ENCODE results near the gene HPS1.

The HPS1 gene

DNA sequence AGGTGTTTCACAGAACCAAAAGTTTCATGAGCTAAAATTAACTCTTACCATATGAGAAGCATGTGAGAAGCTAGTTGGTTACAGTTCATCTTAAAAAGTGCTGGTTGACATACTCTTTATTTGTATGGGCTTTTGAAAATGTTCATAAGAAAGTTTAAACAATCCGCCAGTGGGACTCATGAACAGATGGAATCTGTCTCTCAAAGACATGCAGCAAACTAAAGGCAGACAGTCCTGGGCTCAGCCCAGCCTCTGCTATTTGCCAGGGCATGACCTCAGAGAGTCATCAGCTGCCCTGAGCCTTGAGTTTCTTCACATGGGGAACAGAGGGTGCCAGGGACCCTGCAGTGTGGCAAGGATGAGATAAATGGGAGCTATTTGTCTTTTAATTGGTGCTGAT is 35.0 kb downstream of the HPS1 start:
- no peak overlapping the region for H2AK5ac ChIP-seq (ENCODE audit: low read length)
- H3K27ac ChIP-seq (ENCODE audit: low read depth, low read length) = no peak overlapping the region
- WGBS (ENCODE audit: extremely low coverage, insufficient coverage, insufficient read length) = no CpG with 5 or more reads among the region's 1 CpG
- H3K4me1 ChIP-seq (ENCODE audit: control insufficient read depth in 1 of 2, insufficient read depth in 2 of 2, low read length in 2 of 2) = peaks cover 14 to 15% of the 10 kb centered on the region in 2 experiments
- H2BK12ac ChIP-seq (ENCODE audit: low read length) = no peak overlapping the region
- no peak overlapping the region for H3K18ac ChIP-seq (ENCODE audit: low read length)
- no peak overlapping the region for H3K4me2 ChIP-seq (ENCODE audit: low read length)
- no peaks in the 10 kb centered on the region for H3K27me3 ChIP-seq (ENCODE audit: insufficient read depth, low read length)
- peaks cover 11% of the 10 kb centered on the region for H3K79me1 ChIP-seq (ENCODE audit: low read length)
- H3K9ac ChIP-seq (ENCODE audit: low read length) = no peak overlapping the region
- H3K4me3 ChIP-seq (ENCODE audit: low read depth, low read length) = no peak overlapping the region
- H3K4ac ChIP-seq (ENCODE audit: low read depth, low read length) = no peak overlapping the region
- no peak for DNase-seq
- no peak overlapping the region for H3K23ac ChIP-seq (ENCODE audit: low read length)
- no peaks in the 10 kb centered on the region for H3K9me3 ChIP-seq (ENCODE audit: insufficient read depth, low read depth, low read length)
- H3K79me2 ChIP-seq (ENCODE audit: control insufficient read depth, insufficient read depth, low read length, poor library complexity) = peaks cover 2% of the 10 kb centered on the region
- H2BK5ac ChIP-seq (ENCODE audit: low read depth, low read length, poor library complexity) = no peak overlapping the region
- H3K36me3 ChIP-seq (ENCODE audit: control insufficient read depth in 1 of 2, insufficient read depth in 2 of 2, low read length in 2 of 2) = peaks cover 0 to 2% of the 10 kb centered on the region in 2 experiments
- no peak overlapping the region for H4K91ac ChIP-seq (ENCODE audit: low read depth, low read length)
- H4K12ac ChIP-seq (ENCODE audit: low read depth, low read length) = no peak overlapping the region
- no peak overlapping the region for H4K8ac ChIP-seq (ENCODE audit: low read depth, low read length)
- H3K14ac ChIP-seq (ENCODE audit: low read length) = no peak overlapping the region
- no peak overlapping the region for H2AFZ ChIP-seq (ENCODE audit: insufficient read depth, low read length, poor library complexity)
- H2BK120ac ChIP-seq (ENCODE audit: insufficient read depth, low read length, poor library complexity) = no peak overlapping the region

GRCh38 chr10:98411166-98411565 is 35.6 kb downstream of the HPS1 start:
- Histone ChIP-seq H3K79me2 (ENCODE audit: control insufficient read depth, insufficient read depth, low read length, poor library complexity) (peaks cover 2% of the 10 kb centered on the region), H4K12ac (ENCODE audit: low read depth, low read length) (no peak overlapping the region), H3K27ac (ENCODE audit: low read depth, low read length) (no peak overlapping the region), H3K4ac (ENCODE audit: low read depth, low read length) (no peak overlapping the region), H3K9me3 (ENCODE audit: insufficient read depth, low read depth, low read length) (no peaks in the 10 kb centered on the region), H2AFZ (ENCODE audit: insufficient read depth, low read length, poor library complexity) (no peak overlapping the region), H3K79me1 (ENCODE audit: low read length) (peaks cover 11% of the 10 kb centered on the region), H3K4me1 (ENCODE audit: control insufficient read depth in 1 of 2, insufficient read depth in 2 of 2, low read length in 2 of 2) (peaks cover 14 to 15% of the 10 kb centered on the region in 2 experiments), H4K8ac (ENCODE audit: low read depth, low read length) (no peak overlapping the region), H3K9ac (ENCODE audit: low read length) (no peak overlapping the region), H2AK5ac (ENCODE audit: low read length) (no peak overlapping the region), H3K23ac (ENCODE audit: low read length) (no peak overlapping the region), H3K27me3 (ENCODE audit: insufficient read depth, low read length) (no peaks in the 10 kb centered on the region), H3K36me3 (ENCODE audit: control insufficient read depth in 1 of 2, insufficient read depth in 2 of 2, low read length in 2 of 2) (no peaks in the 10 kb centered on the region), H3K18ac (ENCODE audit: low read length) (no peak overlapping the region), H3K4me2 (ENCODE audit: low read length) (no peak overlapping the region), H3K4me3 (ENCODE audit: low read depth, low read length) (no peak overlapping the region), H2BK5ac (ENCODE audit: low read depth, low read length, poor library complexity) (no peak overlapping the region), H2BK120ac (ENCODE audit: insufficient read depth, low read length, poor library complexity) (no peak overlapping the region), H4K91ac (ENCODE audit: low read depth, low read length) (no peak overlapping the region), H3K14ac (ENCODE audit: low read length) (no peak overlapping the region), H2BK12ac (ENCODE audit: low read length) (no peak overlapping the region)
- DNase-seq = no peak
- WGBS (ENCODE audit: extremely low coverage, insufficient coverage, insufficient read length) = no CpG with 5 or more reads among the region's 11 CpGs

DNA sequence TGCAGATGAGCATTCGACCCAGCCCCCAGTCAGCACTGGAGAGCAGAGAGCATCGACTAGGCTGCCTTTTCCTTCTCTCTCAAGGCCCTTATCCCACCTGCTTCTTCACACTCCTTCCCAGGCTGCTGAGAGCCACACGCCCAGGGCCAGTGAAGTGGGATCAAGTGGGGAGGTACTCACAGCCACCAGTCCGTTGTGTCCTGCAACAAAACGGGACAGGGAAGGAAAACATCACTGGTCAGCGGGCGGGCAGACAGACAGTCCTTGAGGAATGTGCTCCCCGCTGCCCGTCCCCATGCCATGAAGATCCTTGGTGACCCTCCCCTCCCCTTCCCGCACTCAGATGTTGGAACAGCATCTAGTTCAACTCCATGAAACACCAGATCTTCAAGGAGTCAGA is 36.0 kb downstream of the HPS1 start:
- H4K8ac ChIP-seq (ENCODE audit: low read depth, low read length) = no peak overlapping the region
- peaks cover 2% of the 10 kb centered on the region for H3K79me2 ChIP-seq (ENCODE audit: control insufficient read depth, insufficient read depth, low read length, poor library complexity)
- no peak overlapping the region for H3K23ac ChIP-seq (ENCODE audit: low read length)
- no peak overlapping the region for H2BK12ac ChIP-seq (ENCODE audit: low read length)
- no peaks in the 10 kb centered on the region for H3K9me3 ChIP-seq (ENCODE audit: insufficient read depth, low read depth, low read length)
- H3K27me3 ChIP-seq (ENCODE audit: insufficient read depth, low read length) = no peaks in the 10 kb centered on the region
- H2AFZ ChIP-seq (ENCODE audit: insufficient read depth, low read length, poor library complexity) = no peak overlapping the region
- H3K27ac ChIP-seq (ENCODE audit: low read depth, low read length) = no peak overlapping the region
- no CpG with 5 or more reads among the region's 10 CpGs for WGBS (ENCODE audit: extremely low coverage, insufficient coverage, insufficient read length)
- no peak overlapping the region for H3K9ac ChIP-seq (ENCODE audit: low read length)
- H2BK5ac ChIP-seq (ENCODE audit: low read depth, low read length, poor library complexity) = no peak overlapping the region
- H3K36me3 ChIP-seq (ENCODE audit: control insufficient read depth in 1 of 2, insufficient read depth in 2 of 2, low read length in 2 of 2) = no peaks in the 10 kb centered on the region
- H4K12ac ChIP-seq (ENCODE audit: low read depth, low read length) = no peak overlapping the region
- DNase-seq = no peak
- peaks cover 11% of the 10 kb centered on the region for H3K79me1 ChIP-seq (ENCODE audit: low read length)
- H3K4me1 ChIP-seq (ENCODE audit: control insufficient read depth in 1 of 2, insufficient read depth in 2 of 2, low read length in 2 of 2) = peaks cover 14 to 15% of the 10 kb centered on the region in 2 experiments
- H2BK120ac ChIP-seq (ENCODE audit: insufficient read depth, low read length, poor library complexity) = no peak overlapping the region
- H3K4me3 ChIP-seq (ENCODE audit: low read depth, low read length) = no peak overlapping the region
- no peak overlapping the region for H3K18ac ChIP-seq (ENCODE audit: low read length)
- H3K14ac ChIP-seq (ENCODE audit: low read length) = no peak overlapping the region
- H4K91ac ChIP-seq (ENCODE audit: low read depth, low read length) = no peak overlapping the region
- H3K4me2 ChIP-seq (ENCODE audit: low read length) = no peak overlapping the region
- no peak overlapping the region for H3K4ac ChIP-seq (ENCODE audit: low read depth, low read length)
- H2AK5ac ChIP-seq (ENCODE audit: low read length) = no peak overlapping the region

- no peak for DNase-seq
- Histone ChIP-seq H3K23ac (ENCODE audit: low read length) (no peak overlapping the region), H2BK12ac (ENCODE audit: low read length) (no peak overlapping the region)
Measured at GRCh38 chr10:98410135-98410743, 36.5 kb downstream of the HPS1 start.

More at GRCh38 chr10:98410135-98410743, 36.5 kb downstream of the HPS1 start:
- no peak overlapping the region for H3K14ac ChIP-seq (ENCODE audit: low read length)
- H3K79me1 ChIP-seq (ENCODE audit: low read length) = peaks cover 8% of the 10 kb centered on the region
- H3K36me3 ChIP-seq (ENCODE audit: control insufficient read depth in 1 of 2, insufficient read depth in 2 of 2, low read length in 2 of 2) = no peaks in the 10 kb centered on the region
- peaks cover 2% of the 10 kb centered on the region for H3K79me2 ChIP-seq (ENCODE audit: control insufficient read depth, insufficient read depth, low read length, poor library complexity)
- no peak overlapping the region for H3K18ac ChIP-seq (ENCODE audit: low read length)
- no peak overlapping the region for H3K4ac ChIP-seq (ENCODE audit: low read depth, low read length)
- H3K9me3 ChIP-seq (ENCODE audit: insufficient read depth, low read depth, low read length) = no peaks in the 10 kb centered on the region
- no peak overlapping the region for H3K9ac ChIP-seq (ENCODE audit: low read length)
- no peak overlapping the region for H3K27ac ChIP-seq (ENCODE audit: low read depth, low read length)
- H2AK5ac ChIP-seq (ENCODE audit: low read length) = no peak overlapping the region
- peaks cover 10 to 11% of the 10 kb centered on the region in 2 experiments for H3K4me1 ChIP-seq (ENCODE audit: control insufficient read depth in 1 of 2, insufficient read depth in 2 of 2, low read length in 2 of 2)
- H2BK120ac ChIP-seq (ENCODE audit: insufficient read depth, low read length, poor library complexity) = no peak overlapping the region
- H4K8ac ChIP-seq (ENCODE audit: low read depth, low read length) = no peak overlapping the region
- H4K91ac ChIP-seq (ENCODE audit: low read depth, low read length) = no peak overlapping the region
- H3K27me3 ChIP-seq (ENCODE audit: insufficient read depth, low read length) = no peaks in the 10 kb centered on the region
- no peak overlapping the region for H2BK5ac ChIP-seq (ENCODE audit: low read depth, low read length, poor library complexity)
- no peak overlapping the region for H2AFZ ChIP-seq (ENCODE audit: insufficient read depth, low read length, poor library complexity)
- no peak overlapping the region for H3K4me3 ChIP-seq (ENCODE audit: low read depth, low read length)
- no CpG with 5 or more reads among the region's 4 CpGs for WGBS (ENCODE audit: extremely low coverage, insufficient coverage, insufficient read length)
- no peak overlapping the region for H3K4me2 ChIP-seq (ENCODE audit: low read length)
- no peak overlapping the region for H4K12ac ChIP-seq (ENCODE audit: low read depth, low read length)

Measured in trophoblast cell (in vitro differentiated cells and primary cell).